DLD1 (cell line): Measurements from ENCODE around the gene ATG3.
"Not testable (repeated sequence)": the region's sequence is repeated elsewhere in the genome, so short reads cannot be mapped to it uniquely, and the experiment has no call there.

ENCODE experiments used
- in situ Hi-C: cut with HindIII; loops from 2 replicates; pipeline ENCODE4 v1.10.0; 2017; ENCODE audit warnings: low sequenced_read_pairs

Gene ATG3

DNA sequence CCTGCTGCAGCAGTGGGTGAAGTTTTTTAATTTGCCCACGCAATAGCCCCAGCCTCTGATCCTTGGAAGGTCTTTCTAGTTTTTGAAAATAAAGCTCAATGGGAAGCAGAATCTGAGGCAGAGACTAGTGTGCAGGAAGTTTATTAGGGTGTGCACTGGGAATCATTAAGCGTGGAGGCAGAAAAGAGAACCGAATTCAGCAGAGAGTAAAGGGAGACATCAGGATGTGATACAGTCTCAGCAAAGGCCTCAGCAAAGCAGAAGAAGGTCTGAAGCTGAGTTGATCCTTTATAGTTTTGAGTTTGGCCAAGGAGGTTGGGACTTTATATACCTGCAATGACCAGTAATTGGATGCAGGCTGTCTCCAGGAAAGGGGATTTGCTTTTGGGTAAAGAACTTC, 57.6 kb downstream of the ATG3 start:
- in situ Hi-C loops, result loop anchor here (25.0 kb wide), 2 partner anchors 192 to 367 kb away; partner anchors contain the start of gene GCSAM

GRCh38 chr3:112503304-112503972, 58.3 kb downstream of the ATG3 start:
- in situ Hi-C loops, result loop anchor here (25.0 kb wide), 2 partner anchors 191 to 366 kb away; partner anchors contain the start of gene GCSAM

DNA sequence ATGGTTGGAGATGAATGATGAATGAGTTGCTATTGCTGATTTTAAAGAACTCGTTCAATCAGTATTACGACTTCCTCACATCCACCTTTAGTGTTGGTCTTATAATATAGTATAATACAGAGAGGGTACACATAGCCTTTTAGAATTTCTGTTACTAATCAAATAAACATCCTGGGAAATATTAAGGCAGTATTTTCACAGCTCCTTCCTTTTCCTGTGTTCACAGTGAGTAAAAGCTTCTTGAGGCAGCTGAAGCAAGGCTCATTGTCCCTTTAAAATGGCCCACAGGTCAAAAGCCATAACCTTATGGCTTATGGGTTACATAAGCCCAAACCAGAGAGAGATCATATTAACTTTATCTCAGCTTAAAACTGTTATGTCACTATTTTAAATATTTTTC, 61.1 kb downstream of the ATG3 start:
- in situ Hi-C loops, result loop anchor here (25.0 kb wide), 2 partner anchors 188 to 363 kb away; partner anchors contain the start of gene GCSAM

- in situ Hi-C loops, result no loop called here
These were observed 62.6 kb downstream of the ATG3 start, which contains the start of gene BTLA for GRCh38 chr3:112498914-112499711. TSS of gene BTLA (minus strand) at chr3:112499472. CDS start at chr3:112499358, 114 bp downstream.

GRCh38 chr3:112497897-112498548, 63.7 kb downstream of the ATG3 start:
- in situ Hi-C loops, result no loop called here

DNA sequence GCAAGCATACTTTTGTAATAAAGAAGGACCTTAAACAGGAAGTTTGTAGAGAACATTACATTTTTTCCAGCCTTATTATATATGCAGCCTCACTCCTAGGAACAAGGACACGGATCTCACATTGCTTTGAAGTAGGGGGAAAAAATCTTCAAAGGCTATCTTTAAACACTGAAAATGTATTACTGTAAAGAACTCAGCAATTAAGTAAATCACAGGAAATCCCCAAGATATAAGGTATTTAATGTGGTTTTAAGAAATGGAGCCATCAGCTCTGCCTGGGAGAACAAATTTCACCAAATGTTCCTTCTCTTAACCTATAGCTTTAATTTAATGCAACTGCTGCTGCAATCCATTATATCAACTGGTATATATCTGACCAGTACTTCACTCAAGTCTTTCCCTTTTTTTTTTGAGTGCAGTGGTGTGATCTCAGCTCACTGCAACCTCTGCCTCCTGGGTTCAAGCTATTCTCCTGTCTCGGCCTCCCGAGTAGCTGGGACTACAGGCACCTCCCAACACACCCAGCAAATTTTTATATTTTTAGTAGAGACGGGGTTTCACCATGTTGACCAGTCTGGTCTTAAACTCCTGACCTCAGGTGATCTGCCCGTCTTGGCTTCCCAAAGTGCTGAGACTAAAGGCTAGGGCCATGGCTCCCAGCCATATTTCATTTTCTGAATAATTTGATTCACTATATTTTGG, 65.2 kb downstream of the ATG3 start:
- in situ Hi-C loops, result no loop called here

DNA sequence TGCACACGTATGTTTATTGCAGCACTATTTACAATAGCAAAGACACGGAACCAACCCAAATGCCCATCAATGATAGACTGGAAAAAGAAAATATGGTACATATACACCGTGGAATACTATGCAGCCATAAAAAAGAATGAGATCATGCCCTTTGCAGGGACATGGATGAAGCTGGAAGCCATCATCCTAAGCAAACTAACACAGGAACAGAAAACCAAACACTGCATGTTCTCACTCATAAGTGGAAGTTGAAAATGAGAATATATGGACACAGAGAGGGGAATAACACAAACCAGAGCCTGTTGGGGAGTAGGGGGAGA, 67.4 kb downstream of the ATG3 start:
- in situ Hi-C loops, result not testable (repeated sequence)

DNA sequence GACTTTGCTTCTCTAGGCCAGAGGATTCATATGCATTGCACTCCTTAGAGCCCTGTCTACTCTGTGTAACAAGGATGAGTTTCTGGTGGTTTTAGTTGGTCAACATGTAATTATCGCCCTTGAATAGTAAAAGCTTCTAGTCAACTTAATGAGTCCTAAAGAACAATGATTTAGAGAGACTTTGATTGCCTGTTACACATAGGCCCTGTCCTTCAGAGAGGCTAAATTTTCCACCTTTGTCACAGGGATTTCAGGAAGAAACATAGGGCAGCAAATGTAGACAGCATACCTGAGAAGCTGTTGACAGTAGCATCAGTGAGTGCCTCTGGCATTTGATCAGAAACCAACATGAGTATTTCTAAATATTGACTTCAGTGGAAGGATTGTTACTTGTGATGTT, 69.6 kb downstream of the ATG3 start:
- in situ Hi-C loops, result no loop called here

GRCh38 chr3:112491373-112491772, 70.4 kb downstream of the ATG3 start:
- in situ Hi-C loops, result no loop called here

DNA sequence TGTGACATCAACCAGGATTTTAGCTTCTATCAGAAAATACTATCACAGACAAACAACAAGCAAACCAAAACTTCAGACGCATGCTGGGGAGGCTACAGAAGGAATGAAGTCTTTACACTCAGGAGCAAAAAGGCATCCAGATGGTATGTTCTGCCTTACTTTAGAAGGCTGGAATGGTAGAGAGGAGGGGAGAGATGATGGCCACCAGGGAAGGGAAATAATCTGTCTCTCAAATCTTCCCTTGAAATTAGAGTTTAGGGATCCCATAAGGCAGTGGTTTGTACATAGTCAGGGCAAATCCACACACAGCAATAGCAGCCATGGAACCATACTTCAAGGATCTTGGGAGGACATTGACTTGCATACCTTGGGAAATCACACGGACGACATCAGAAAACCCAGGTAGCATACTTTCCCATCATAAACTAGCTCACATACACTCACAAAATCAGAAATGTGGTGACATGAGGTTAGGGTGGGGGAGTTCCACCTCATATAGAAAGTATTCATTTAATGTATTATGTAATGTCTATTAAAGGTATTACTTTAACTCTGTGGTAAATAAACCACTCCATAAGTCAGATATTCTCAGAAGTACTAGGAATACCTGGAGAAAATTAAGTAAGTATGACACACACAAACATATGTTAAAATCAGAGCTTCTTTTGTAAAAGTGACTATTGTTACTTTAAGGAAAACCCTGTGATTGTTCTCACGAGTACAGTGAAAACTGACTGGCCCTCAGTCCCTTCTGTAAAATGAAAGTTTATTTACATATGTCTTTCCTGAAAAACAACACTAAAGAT, 71.9 kb downstream of the ATG3 start:
- in situ Hi-C loops, result no loop called here

GRCh38 chr3:112486811-112487505, 74.8 kb downstream of the ATG3 start:
- in situ Hi-C loops, result no loop called here

- in situ Hi-C loops, result no loop called here
These were observed 77.4 kb downstream of the ATG3 start for GRCh38 chr3:112484352-112484751.

- in situ Hi-C loops, result no loop called here
These were observed 79.1 kb downstream of the ATG3 start for GRCh38 chr3:112482675-112483074.
